Astrocyte (in vitro differentiated cells and primary cell): ENCODE results near the gene ST8SIA2. TPM values are rescaled to one million over a fixed set of nuclear protein-coding genes. Genes with fewer than 3 reads are reported as not detected.
"Not testable (repeated sequence)": the region's sequence is repeated elsewhere in the genome, so short reads cannot be mapped to it uniquely, and the experiment has no call there.

Experiments used
- DNase-seq: peaks from one replicate; pipeline ENCODE4 v3.0.0-alpha.2; 2010; ENCODE audit warnings: low read depth
- FAIRE-seq: peaks from 2 replicates; lab custom pipeline; 2011; peaks lifted over from hg19 to GRCh38; lab: Jason Lieb, UNC
- H2AFZ ChIP-seq: 2 replicates; pipeline ENCODE4 v1.6.0; 2012; ENCODE audit warnings: low read depth, low read length, inconsistent platforms
- H3K27ac ChIP-seq: 2 replicates; pipeline ENCODE4 v1.5.1; 2011; ENCODE audit warnings: low read depth, low read length, inconsistent platforms
- H3K27me3 ChIP-seq: 2 replicates; pipeline ENCODE4 v1.6.0; 2011; ENCODE audit warnings: low read length, inconsistent platforms; ENCODE audit not compliant: insufficient read depth
- H3K36me3 ChIP-seq: 2 replicates; pipeline ENCODE4 v1.5.1; 2011; ENCODE audit warnings: low read length, inconsistent platforms; ENCODE audit not compliant: insufficient read depth
- H3K4me1 ChIP-seq: 2 replicates; pipeline ENCODE4 v1.5.1; 2011; ENCODE audit warnings: low read length, inconsistent platforms; ENCODE audit not compliant: insufficient read depth
- H3K4me2 ChIP-seq: 2 replicates; pipeline ENCODE4 v1.6.0; 2012; ENCODE audit warnings: low read length, inconsistent platforms
- H3K4me3 ChIP-seq: 2 replicates; pipeline ENCODE4 v1.5.1; 2011; ENCODE audit warnings: low read depth, mild to moderate bottlenecking, low read length, inconsistent platforms; ENCODE audit not compliant: insufficient read depth
- H3K79me2 ChIP-seq: 2 replicates; pipeline ENCODE4 v1.6.0; 2012; ENCODE audit warnings: mild to moderate bottlenecking, low read length, inconsistent platforms; ENCODE audit not compliant: insufficient read depth
- H3K9ac ChIP-seq: 2 replicates; pipeline ENCODE4 v1.6.0; 2012; ENCODE audit warnings: mild to moderate bottlenecking, low read length, inconsistent platforms
- H3K9me3 ChIP-seq: 2 replicates; pipeline ENCODE4 v1.5.1; 2012; ENCODE audit warnings: low read depth, mild to moderate bottlenecking, low read length, inconsistent platforms; ENCODE audit not compliant: insufficient read depth
- H4K20me1 ChIP-seq: 2 replicates; pipeline ENCODE4 v1.6.0; 2012; ENCODE audit warnings: low read length, inconsistent platforms; ENCODE audit not compliant: insufficient read depth
- H3K27ac Mint-ChIP-seq: one replicate; pipeline ENCODE4 v1.8.0; 2021; ENCODE audit warnings: mild to moderate bottlenecking, mixed read lengths; ENCODE audit not compliant: unreplicated experiment
- H3K27me3 Mint-ChIP-seq: one replicate; pipeline ENCODE4 v1.8.0; 2021; ENCODE audit warnings: low read depth, mixed read lengths; ENCODE audit not compliant: unreplicated experiment
- H3K36me3 Mint-ChIP-seq: one replicate; pipeline ENCODE4 v1.8.0; 2021; ENCODE audit warnings: low read depth, mixed read lengths; ENCODE audit not compliant: unreplicated experiment
- H3K4me1 Mint-ChIP-seq: one replicate; pipeline ENCODE4 v1.8.0; 2021; ENCODE audit warnings: low read depth, mixed read lengths; ENCODE audit not compliant: unreplicated experiment
- H3K4me3 Mint-ChIP-seq: one replicate; pipeline ENCODE4 v1.8.0; 2021; ENCODE audit warnings: mild to moderate bottlenecking, moderate library complexity, mixed read lengths; ENCODE audit not compliant: unreplicated experiment
- H3K9me3 Mint-ChIP-seq: one replicate; pipeline ENCODE4 v1.8.0; 2021; ENCODE audit warnings: mild to moderate bottlenecking, mixed read lengths; ENCODE audit not compliant: unreplicated experiment
- EZH2 ChIP-seq: IDR thresholded peaks from 2 replicates; pipeline ENCODE4 v1.6.1; 2012; ENCODE audit warnings: mild to moderate bottlenecking, low read length, inconsistent platforms; ENCODE audit not compliant: insufficient read depth
- total RNA-seq: library from RNA; stranded (reverse); gene quantifications from 2 replicates; pipeline ENCODE4 v1.2.1, GENCODE V29; 2021
- TF ChIP-seq, protein P1 (sequence below): IDR thresholded peaks from 2 replicates; pipeline ENCODE4 v1.5.1; 2011; ENCODE audit warnings: low read depth, mild to moderate bottlenecking, inconsistent platforms, low read length, moderate library complexity; ENCODE audit not compliant: insufficient read depth

Gene ST8SIA2
- total RNA-seq, 1 donor from 2014 or later = 8.6 TPM

- no peak for DNase-seq
- Histone ChIP-seq H3K4me3 (no peak overlapping the region), H3K9me3 (no peaks in the 10 kb centered on the region), H3K27ac (no peak overlapping the region), H3K9ac (no peak overlapping the region), H3K4me2 (no peak overlapping the region), H3K79me2 (no peaks in the 10 kb centered on the region), H3K36me3 (no peaks in the 10 kb centered on the region), H4K20me1 (no peaks in the 10 kb centered on the region), H3K27me3 (no peaks in the 10 kb centered on the region), H3K4me1 (no peaks in the 10 kb centered on the region), H2AFZ (no peak overlapping the region)
- Mint-ChIP-seq H3K4me3 (no peak overlapping the region), H3K4me1 (no peaks in the 10 kb centered on the region), H3K27ac (no peak overlapping the region), H3K9me3 (peaks cover 7% of the 10 kb centered on the region), H3K27me3 (peaks cover 30% of the 10 kb centered on the region), H3K36me3 (no peaks in the 10 kb centered on the region)
- TF ChIP-seq, protein P1, sequence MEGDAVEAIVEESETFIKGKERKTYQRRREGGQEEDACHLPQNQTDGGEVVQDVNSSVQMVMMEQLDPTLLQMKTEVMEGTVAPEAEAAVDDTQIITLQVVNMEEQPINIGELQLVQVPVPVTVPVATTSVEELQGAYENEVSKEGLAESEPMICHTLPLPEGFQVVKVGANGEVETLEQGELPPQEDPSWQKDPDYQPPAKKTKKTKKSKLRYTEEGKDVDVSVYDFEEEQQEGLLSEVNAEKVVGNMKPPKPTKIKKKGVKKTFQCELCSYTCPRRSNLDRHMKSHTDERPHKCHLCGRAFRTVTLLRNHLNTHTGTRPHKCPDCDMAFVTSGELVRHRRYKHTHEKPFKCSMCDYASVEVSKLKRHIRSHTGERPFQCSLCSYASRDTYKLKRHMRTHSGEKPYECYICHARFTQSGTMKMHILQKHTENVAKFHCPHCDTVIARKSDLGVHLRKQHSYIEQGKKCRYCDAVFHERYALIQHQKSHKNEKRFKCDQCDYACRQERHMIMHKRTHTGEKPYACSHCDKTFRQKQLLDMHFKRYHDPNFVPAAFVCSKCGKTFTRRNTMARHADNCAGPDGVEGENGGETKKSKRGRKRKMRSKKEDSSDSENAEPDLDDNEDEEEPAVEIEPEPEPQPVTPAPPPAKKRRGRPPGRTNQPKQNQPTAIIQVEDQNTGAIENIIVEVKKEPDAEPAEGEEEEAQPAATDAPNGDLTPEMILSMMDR = no peak
- TF ChIP-seq EZH2 = no peak
- FAIRE-seq = no peak
Measured at GRCh38 chr15:92473756-92474155, 80.1 kb downstream of the ST8SIA2 start.

- not testable (repeated sequence) for H3K36me3 ChIP-seq, H3K9ac ChIP-seq, H3K9me3 ChIP-seq, H3K79me2 ChIP-seq, H3K4me3 ChIP-seq, H3K4me1 ChIP-seq, FAIRE-seq, H2AFZ ChIP-seq, H3K27ac ChIP-seq, H3K9me3 Mint-ChIP-seq, H3K4me3 Mint-ChIP-seq, H3K36me3 Mint-ChIP-seq, H4K20me1 ChIP-seq, H3K4me2 ChIP-seq, H3K4me1 Mint-ChIP-seq, H3K27ac Mint-ChIP-seq, H3K27me3 ChIP-seq, DNase-seq
- H3K27me3 Mint-ChIP-seq = peaks cover 17% of the 10 kb centered on the region
Measured at GRCh38 chr15:92479730-92480129, 86.0 kb downstream of the ST8SIA2 start.

- Histone ChIP-seq H3K27ac (no peak overlapping the region), H3K4me3 (no peak overlapping the region), H3K27me3 (no peaks in the 10 kb centered on the region), H3K79me2 (no peaks in the 10 kb centered on the region), H3K4me1 (no peaks in the 10 kb centered on the region), H3K9me3 (no peaks in the 10 kb centered on the region), H3K9ac (no peak overlapping the region), H2AFZ (no peak overlapping the region), H3K4me2 (no peak overlapping the region), H4K20me1 (no peaks in the 10 kb centered on the region), H3K36me3 (no peaks in the 10 kb centered on the region)
- Mint-ChIP-seq H3K4me3 (no peak overlapping the region), H3K36me3 (no peaks in the 10 kb centered on the region), H3K27me3 (peaks cover 15% of the 10 kb centered on the region), H3K27ac (no peak overlapping the region), H3K4me1 (no peaks in the 10 kb centered on the region), H3K9me3 (peaks cover 6% of the 10 kb centered on the region)
- TF ChIP-seq EZH2 = no peak
- TF ChIP-seq, protein P1 = no peak
- FAIRE-seq (no peak), DNase-seq (no peak)
Measured at GRCh38 chr15:92480361-92480760, 86.7 kb downstream of the ST8SIA2 start.
